ENCODE measurements around the gene MYOT.

GRCh38 chr5:137896560-137896959 lies 28.9 kb downstream of the MYOT start:
- TF ChIP-seq EZH2 (IDR thresholded peaks at IDR 0.05; ENCODE audit: insufficient read depth, poor library complexity, severe bottlenecking) (no peak), EZH2phosphoT487 (IDR thresholded peaks at IDR 0.05; ENCODE audit: insufficient read depth, low read depth) (no peak)

Data from GM23248 (cell line).